Activated naive CD8-positive, alpha-beta T cell treated with anti-CD3 and anti-CD28 coated beads, Interleukin-2, amount 10 ng/mL, durations not matched to agents 7 days and 5 days (primary cell): ENCODE results near the gene IL4R. TPM values are rescaled to one million over a fixed set of nuclear protein-coding genes. Genes with fewer than 3 reads are reported as not detected.
"Not testable (repeated sequence)": the region's sequence is repeated elsewhere in the genome, so short reads cannot be mapped to it uniquely, and the experiment has no call there.

ENCODE experiments used
- ATAC-seq: fragments of 150-1000 bp; cut with Tn5 transposase; one replicate; pipeline ENCODE4 v1.10.0; 2021; ENCODE audit warnings: low read depth, moderate library complexity
- POLR2A ChIA-PET: fragments of 350-600 bp; sonication (Branson Sonifier 250); formaldehyde crosslinking; loops from one replicate; lab custom pipeline; 2021; ENCODE audit warnings: antibody characterized with exemption; lab: Charles Lee
- DNase-seq: peaks from one replicate; pipeline ENCODE4 v3.0.0; 2021
- H3K27ac Mint-ChIP-seq: one replicate; pipeline ENCODE4 v1.8.0; 2022; ENCODE audit warnings: mild to moderate bottlenecking, mixed read lengths
- H3K27me3 Mint-ChIP-seq: one replicate; pipeline ENCODE4 v1.8.0; 2022; ENCODE audit warnings: mild to moderate bottlenecking, moderate library complexity, mixed read lengths
- H3K36me3 Mint-ChIP-seq: one replicate; pipeline ENCODE4 v1.8.0; 2021; ENCODE audit warnings: mild to moderate bottlenecking, mixed read lengths
- H3K4me1 Mint-ChIP-seq: one replicate; pipeline ENCODE4 v1.8.0; 2021; ENCODE audit warnings: mixed read lengths
- H3K4me3 Mint-ChIP-seq: one replicate; pipeline ENCODE4 v1.8.0; 2022; ENCODE audit warnings: mild to moderate bottlenecking, moderate library complexity, mixed read lengths
- H3K9me3 Mint-ChIP-seq: one replicate; pipeline ENCODE4 v1.8.0; 2021; ENCODE audit warnings: mixed read lengths
- total RNA-seq, 2 experiments: library from RNA; stranded (reverse); gene quantifications; one replicate each; pipeline ENCODE4 v1.2.3, GENCODE V29; 2021

The IL4R gene
- total RNA-seq, 2 experiments from 2014 or later = 215 TPM

DNA sequence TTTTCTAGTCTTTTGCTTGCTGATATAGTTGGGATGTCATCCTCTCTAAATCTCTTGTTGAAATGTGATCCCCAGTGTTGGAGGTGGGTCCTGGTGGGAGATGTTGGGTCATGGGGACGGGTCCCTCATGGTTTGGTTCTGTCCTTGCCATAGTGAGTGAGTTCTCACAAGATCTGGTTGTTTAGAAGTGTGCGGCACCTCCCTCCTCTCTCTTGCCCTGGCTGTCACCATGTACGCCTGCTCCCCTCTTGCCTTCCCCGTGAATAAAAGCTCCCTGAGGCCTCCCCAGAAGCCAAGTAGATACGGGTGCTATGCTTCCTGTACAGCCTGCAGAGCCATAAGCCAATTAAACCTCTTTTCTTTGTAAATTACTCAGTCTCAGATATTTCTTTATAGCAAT is 15.2 kb downstream of the IL4R start:
- POLR2A ChIA-PET = interaction anchor here (1.1 to 3.2 kb wide), 2 partner anchors 94 to 102 kb away, joined by 3 to 11 read pairs; no protein-coding TSS in a partner anchor
- peaks cover 58% of the 10 kb centered on the region for H3K36me3 Mint-ChIP-seq
- H3K27me3 Mint-ChIP-seq = no peaks in the 10 kb centered on the region
- no peak for DNase-seq
- peaks cover 60% of the 10 kb centered on the region for H3K4me1 Mint-ChIP-seq
- H3K4me3 Mint-ChIP-seq = peak overlapping the region; percentile 21
- H3K9me3 Mint-ChIP-seq = no peaks in the 10 kb centered on the region
- no peak for ATAC-seq
- H3K27ac Mint-ChIP-seq = peak overlapping the region; percentile 55

DNA sequence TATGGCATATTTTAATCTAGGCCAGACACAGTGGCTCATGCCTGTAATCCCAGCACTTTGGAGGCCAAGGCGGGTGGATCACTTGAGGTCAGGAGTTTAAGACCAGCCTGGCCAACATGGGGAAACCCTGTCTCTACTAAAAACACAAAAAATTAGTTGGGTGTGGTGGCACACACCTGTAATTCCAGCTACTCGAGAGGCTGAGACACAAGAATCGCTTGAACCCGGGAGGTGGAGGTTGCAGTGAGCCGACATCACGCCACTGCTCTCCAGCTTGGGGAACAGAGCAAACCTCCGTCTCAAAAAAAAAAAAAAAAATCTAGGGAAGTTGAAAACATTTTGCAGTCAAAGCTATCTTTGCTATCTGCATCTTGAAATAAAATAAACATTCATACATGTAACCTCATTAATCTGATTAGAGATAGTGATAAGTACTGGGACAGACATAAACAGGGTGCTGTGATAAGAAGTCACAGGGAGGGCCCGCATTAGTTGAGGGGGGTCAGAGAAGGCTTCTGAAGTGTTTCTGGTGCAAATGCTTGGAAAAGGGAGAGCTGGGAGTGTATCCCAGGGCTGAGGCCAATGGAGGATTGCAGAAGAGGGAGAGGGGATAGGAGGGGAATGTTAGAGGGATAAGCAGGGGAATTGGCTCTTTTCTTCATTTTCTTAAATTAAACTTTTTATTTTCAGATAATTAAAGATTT is 15.8 kb downstream of the IL4R start:
- not testable (repeated sequence) for H3K9me3 Mint-ChIP-seq, H3K4me3 Mint-ChIP-seq, H3K27me3 Mint-ChIP-seq, DNase-seq, ATAC-seq
- POLR2A ChIA-PET = interaction anchor here (0.6 to 3.2 kb wide), 3 partner anchors 55 to 103 kb away, joined by 3 to 11 read pairs (median 3); no protein-coding TSS in a partner anchor
- peaks cover 60% of the 10 kb centered on the region for H3K36me3 Mint-ChIP-seq
- peak overlapping the region; percentile 35 for H3K27ac Mint-ChIP-seq
- H3K4me1 Mint-ChIP-seq = peaks cover 61% of the 10 kb centered on the region

DNA sequence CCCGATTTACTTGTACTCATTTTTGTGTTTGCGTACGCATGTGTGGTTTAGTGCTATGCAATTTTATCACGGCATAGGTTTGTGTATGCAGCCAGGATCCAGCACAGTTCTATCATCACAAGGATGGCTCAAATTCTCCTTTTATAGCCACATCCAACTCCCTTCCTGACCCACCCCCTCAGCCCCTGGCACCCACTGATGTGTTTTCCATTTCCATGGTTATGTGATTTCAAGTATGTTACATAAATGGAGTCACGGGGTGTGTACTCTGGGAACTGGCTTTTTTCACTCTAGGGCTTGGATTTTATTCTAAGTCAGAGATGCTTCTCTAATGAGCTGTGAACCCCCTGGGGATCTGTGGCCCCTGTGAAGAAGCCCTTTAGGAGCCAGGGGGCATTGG is 16.8 kb downstream of the IL4R start:
- peaks cover 67% of the 10 kb centered on the region for H3K36me3 Mint-ChIP-seq
- H3K4me3 Mint-ChIP-seq = no peak overlapping the region
- H3K4me1 Mint-ChIP-seq = peaks cover 59% of the 10 kb centered on the region
- DNase-seq (no peak), ATAC-seq (no peak)
- H3K9me3 Mint-ChIP-seq = no peaks in the 10 kb centered on the region
- POLR2A ChIA-PET = interaction anchor here (1.3 kb wide), 1 partner anchor 9 kb away, joined by 3 read pairs; no protein-coding TSS in a partner anchor
- H3K27me3 Mint-ChIP-seq = no peaks in the 10 kb centered on the region
- no peak overlapping the region for H3K27ac Mint-ChIP-seq

DNA sequence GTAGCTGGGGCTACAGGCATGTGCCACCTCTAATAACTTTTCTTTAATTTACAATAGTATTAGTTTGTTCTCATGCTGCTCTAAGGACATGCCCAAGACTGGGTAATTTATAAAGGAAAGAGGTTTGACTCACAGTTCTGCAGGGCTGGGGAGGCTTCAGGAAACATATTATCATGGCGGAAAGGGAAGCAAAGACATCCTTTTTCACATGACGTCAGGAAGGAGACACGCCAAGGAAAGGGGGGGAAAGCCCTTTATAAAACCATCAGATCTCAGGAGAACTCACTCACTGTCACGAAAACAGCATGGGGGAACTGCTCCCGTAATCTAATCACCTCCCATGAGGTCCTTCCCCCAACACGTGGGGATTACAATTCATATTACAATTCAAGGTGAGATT is 18.3 kb downstream of the IL4R start:
- POLR2A ChIA-PET = interaction anchor here (1.3 kb wide), 1 partner anchor 8 kb away, joined by 3 read pairs; no protein-coding TSS in a partner anchor
- Mint-ChIP-seq H3K9me3 (no peaks in the 10 kb centered on the region), H3K36me3 (peaks cover 72% of the 10 kb centered on the region), H3K4me1 (peaks cover 55% of the 10 kb centered on the region), H3K27ac (no peak overlapping the region), H3K27me3 (no peaks in the 10 kb centered on the region), H3K4me3 (no peak overlapping the region)
- no peak for DNase-seq
- ATAC-seq = no peak

DNA sequence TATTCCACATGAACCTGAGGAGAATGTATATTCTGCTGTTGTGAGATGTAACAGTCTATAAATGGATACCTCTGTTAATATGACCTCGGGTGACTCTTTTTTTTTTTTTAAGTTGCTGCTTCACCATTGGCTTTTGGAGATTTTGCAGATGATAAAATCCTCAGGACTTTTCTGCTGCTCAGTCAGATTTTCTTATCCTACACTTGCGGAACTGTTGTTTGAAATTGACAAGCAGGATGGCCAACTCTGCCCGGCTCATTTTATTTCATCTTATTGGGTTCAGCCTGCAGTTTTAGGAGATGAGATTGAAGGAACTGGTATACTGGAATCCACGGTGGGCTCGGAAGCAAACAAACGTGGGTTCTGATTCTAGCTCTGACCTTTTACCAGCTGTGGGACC is 19.3 kb downstream of the IL4R start:
- no peak overlapping the region for H3K4me3 Mint-ChIP-seq
- peaks cover 49% of the 10 kb centered on the region for H3K4me1 Mint-ChIP-seq
- H3K27ac Mint-ChIP-seq = no peak overlapping the region
- no peaks in the 10 kb centered on the region for H3K27me3 Mint-ChIP-seq
- no peaks in the 10 kb centered on the region for H3K9me3 Mint-ChIP-seq
- POLR2A ChIA-PET = no interaction called here
- ATAC-seq = no peak
- DNase-seq = no peak
- H3K36me3 Mint-ChIP-seq = peaks cover 71% of the 10 kb centered on the region

DNA sequence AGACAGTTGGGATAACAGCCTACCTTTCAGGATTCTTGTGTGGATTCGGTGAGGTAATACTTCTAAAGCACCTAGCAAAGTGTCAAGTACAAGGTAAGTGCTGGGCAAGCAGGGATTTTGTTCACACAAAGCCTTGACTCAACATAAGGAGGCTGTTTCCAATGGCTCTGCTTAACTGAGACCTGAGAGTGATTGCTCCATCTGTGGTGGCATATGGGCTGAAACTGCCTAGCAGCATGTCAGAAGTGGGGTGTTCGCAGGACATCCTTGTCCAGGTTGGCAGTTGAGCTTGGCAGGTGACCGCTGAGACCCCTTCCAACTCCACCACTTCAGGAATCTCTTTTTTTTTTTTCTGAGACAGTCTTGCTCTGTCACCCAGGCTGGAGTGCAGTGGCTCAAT is 19.8 kb downstream of the IL4R start:
- H3K4me1 Mint-ChIP-seq = peaks cover 51% of the 10 kb centered on the region
- ATAC-seq = no peak
- H3K4me3 Mint-ChIP-seq = no peak overlapping the region
- no peaks in the 10 kb centered on the region for H3K9me3 Mint-ChIP-seq
- peaks cover 74% of the 10 kb centered on the region for H3K36me3 Mint-ChIP-seq
- no peaks in the 10 kb centered on the region for H3K27me3 Mint-ChIP-seq
- no peak overlapping the region for H3K27ac Mint-ChIP-seq
- POLR2A ChIA-PET = interaction anchor here (0.9 kb wide), 1 partner anchor 18 kb away, joined by 3 read pairs; no protein-coding TSS in a partner anchor
- no peak for DNase-seq

DNA sequence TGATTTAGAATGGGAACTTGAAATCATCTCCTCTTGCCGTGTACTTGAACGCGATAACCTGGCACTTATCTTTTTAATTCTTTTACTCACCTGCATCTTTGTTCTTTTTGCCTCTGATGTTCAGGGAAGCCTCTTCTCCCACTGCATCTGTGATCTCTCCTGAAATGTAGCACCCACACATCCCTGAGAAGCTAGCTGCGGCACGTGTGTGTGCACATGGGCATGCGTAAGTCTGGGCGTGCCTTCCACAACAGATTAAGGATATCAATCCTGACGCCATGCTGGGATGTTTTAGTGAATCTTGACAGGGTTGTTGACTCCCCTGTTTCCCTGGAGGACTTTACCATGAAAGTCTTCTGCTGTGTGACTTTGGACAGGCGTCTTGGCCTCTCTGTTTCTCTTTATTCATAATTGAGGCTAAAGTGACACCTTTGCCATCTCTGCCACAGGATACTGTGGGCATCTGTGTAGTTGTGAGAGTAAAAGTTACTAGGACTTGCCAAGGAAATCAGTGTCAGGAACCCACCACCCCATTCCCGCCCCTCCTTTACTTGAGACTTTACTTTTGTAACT is 20.5 kb downstream of the IL4R start:
- no peak overlapping the region for H3K4me3 Mint-ChIP-seq
- H3K36me3 Mint-ChIP-seq = peaks cover 74% of the 10 kb centered on the region
- no peak overlapping the region for H3K27ac Mint-ChIP-seq
- no peaks in the 10 kb centered on the region for H3K27me3 Mint-ChIP-seq
- DNase-seq (no peak), ATAC-seq (no peak)
- H3K9me3 Mint-ChIP-seq = no peaks in the 10 kb centered on the region
- POLR2A ChIA-PET = interaction anchor here (0.9 kb wide), 1 partner anchor 18 kb away, joined by 3 read pairs; no protein-coding TSS in a partner anchor
- peaks cover 44% of the 10 kb centered on the region for H3K4me1 Mint-ChIP-seq

DNA sequence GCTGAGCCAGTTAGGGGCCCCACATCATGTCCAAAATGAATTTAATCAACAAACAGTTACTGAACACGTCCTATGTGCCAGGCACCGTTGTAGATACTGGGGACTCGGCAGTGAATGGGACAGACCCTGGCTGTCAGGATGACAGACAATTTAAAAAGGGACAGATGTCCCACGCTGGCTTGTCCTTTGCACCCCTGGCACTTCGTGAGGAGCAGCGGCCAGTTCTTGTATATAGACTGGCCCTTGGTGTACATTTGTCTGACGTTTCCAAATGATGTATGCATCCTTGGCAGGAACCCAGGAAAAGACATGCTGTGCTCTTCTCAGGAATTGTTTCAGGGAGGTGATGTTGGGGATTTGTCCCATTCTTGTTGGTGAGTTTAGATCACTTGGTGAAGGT is 21.1 kb downstream of the IL4R start:
- Mint-ChIP-seq H3K9me3 (no peaks in the 10 kb centered on the region), H3K4me3 (no peak overlapping the region), H3K36me3 (peaks cover 73% of the 10 kb centered on the region), H3K27me3 (no peaks in the 10 kb centered on the region), H3K4me1 (peaks cover 41% of the 10 kb centered on the region), H3K27ac (no peak overlapping the region)
- POLR2A ChIA-PET = no interaction called here
- no peak for ATAC-seq
- no peak for DNase-seq

DNA sequence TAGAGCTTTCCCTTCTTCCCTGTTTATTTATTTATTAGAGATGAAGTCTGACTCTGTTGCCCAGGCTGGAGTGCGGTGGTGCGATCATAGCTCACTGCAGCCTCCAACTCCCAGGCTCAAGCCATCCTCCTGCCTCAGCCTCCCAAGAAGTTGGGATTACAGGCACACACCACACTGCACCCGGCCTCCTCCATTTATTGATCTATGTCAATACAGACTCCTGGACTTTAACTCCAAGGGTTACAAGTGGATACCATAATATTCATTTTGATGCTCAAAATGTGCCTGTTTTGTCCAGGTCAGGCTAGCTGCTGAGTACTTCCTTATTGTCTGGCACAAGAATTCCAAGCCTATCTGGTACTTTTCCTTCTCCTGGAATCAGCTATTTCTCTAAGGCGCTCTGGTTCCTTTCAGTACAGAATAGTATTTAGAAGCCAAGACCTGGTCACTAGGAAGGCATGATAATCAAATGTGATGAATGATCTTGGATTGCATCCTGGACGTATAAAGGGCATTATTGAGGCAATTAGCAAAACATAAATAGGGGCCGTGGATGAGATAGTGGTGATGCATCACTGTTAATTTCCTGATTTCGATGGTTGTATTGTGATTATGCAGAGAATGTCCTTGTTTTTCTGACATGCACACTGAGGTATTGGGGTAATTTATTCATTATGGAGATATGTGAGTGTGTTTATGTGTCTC is 21.7 kb downstream of the IL4R start:
- peaks cover 71% of the 10 kb centered on the region for H3K36me3 Mint-ChIP-seq
- ATAC-seq = no peak
- no peak overlapping the region for H3K4me3 Mint-ChIP-seq
- POLR2A ChIA-PET = no interaction called here
- no peaks in the 10 kb centered on the region for H3K27me3 Mint-ChIP-seq
- DNase-seq = no peak
- H3K27ac Mint-ChIP-seq = peak overlapping the region; percentile 18
- no peaks in the 10 kb centered on the region for H3K9me3 Mint-ChIP-seq
- H3K4me1 Mint-ChIP-seq = peaks cover 39% of the 10 kb centered on the region

DNA sequence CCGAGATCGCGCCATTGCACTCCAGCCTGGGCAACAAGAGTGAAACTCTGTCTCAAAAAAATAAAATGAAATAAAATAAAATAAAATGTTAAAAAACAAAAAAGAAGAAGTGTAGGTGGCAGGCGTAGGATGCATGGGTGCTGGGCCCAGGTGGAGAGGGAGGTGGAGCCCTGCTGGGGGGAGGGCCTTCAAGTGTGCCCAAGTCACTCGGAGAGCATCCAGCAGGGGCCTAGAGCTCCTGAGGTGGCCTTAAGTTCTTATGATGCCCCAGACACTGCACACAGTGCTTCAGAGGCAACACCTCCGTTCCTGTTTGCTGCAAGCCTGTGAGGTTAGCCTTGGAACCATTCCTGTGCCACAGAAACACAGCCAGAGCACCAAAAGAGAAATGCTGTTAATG is 23.2 kb downstream of the IL4R start:
- Mint-ChIP-seq H3K9me3 (no peaks in the 10 kb centered on the region), H3K27me3 (no peaks in the 10 kb centered on the region), H3K4me3 (no peak overlapping the region), H3K27ac (no peak overlapping the region), H3K36me3 (peaks cover 76% of the 10 kb centered on the region), H3K4me1 (peaks cover 44% of the 10 kb centered on the region)
- POLR2A ChIA-PET = interaction anchor here (0.6 kb wide), 1 partner anchor 167 kb away, joined by 3 read pairs; no protein-coding TSS in a partner anchor
- DNase-seq = no peak
- ATAC-seq = no peak

DNA sequence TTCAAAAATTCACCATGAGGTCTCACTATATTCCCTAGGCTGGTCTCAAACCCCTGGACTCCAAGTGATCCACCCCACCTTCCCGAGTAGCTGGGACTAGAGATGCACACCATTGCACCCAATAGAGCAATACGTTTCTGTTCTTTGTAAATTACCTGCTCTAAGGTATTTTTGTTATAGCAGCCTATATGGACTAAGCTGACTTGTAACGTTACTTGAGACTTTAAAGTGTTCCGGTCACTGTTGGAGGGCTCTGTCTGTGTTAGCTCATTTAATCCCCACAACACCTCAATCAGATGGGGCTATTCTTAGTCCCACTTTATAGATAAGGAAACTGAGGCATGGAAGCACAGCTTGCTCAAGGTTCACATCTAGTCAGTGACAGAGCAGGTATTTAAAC is 25.4 kb downstream of the IL4R start:
- ATAC-seq (no peak), DNase-seq (no peak)
- H3K4me1 Mint-ChIP-seq = peaks cover 32% of the 10 kb centered on the region
- no peaks in the 10 kb centered on the region for H3K27me3 Mint-ChIP-seq
- H3K36me3 Mint-ChIP-seq = peaks cover 75% of the 10 kb centered on the region
- POLR2A ChIA-PET = interaction anchor here (1.1 kb wide), 1 partner anchor 20 kb away, joined by 4 read pairs; no protein-coding TSS in a partner anchor
- H3K27ac Mint-ChIP-seq = no peak overlapping the region
- H3K9me3 Mint-ChIP-seq = no peaks in the 10 kb centered on the region
- no peak overlapping the region for H3K4me3 Mint-ChIP-seq

DNA sequence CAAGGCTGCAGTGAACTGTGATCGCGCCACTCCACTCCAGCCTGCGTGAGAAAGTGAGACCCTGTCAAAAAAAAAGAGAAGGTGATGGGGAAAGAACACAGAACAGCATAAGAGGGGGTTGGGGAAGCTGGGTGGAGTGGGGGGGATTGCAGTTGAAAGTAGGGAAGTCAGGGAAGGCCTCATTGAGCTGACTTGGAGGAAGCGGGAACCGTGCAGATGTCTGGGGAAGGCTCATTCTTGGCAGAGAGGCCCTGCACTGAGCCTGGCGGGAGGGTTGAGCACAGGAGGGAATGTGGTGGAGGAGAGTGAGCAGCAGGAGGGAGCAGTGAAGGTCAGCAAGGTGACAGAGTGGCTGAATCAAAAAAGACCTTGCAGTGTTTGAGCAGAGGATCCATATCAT is 26.9 kb downstream of the IL4R start:
- H3K36me3 Mint-ChIP-seq = peaks cover 65% of the 10 kb centered on the region
- peaks cover 24% of the 10 kb centered on the region for H3K4me1 Mint-ChIP-seq
- no peaks in the 10 kb centered on the region for H3K9me3 Mint-ChIP-seq
- H3K27ac Mint-ChIP-seq = peak overlapping the region; percentile 4
- no peak overlapping the region for H3K4me3 Mint-ChIP-seq
- H3K27me3 Mint-ChIP-seq = no peaks in the 10 kb centered on the region
- no peak for ATAC-seq
- POLR2A ChIA-PET = no interaction called here
- no peak for DNase-seq

DNA sequence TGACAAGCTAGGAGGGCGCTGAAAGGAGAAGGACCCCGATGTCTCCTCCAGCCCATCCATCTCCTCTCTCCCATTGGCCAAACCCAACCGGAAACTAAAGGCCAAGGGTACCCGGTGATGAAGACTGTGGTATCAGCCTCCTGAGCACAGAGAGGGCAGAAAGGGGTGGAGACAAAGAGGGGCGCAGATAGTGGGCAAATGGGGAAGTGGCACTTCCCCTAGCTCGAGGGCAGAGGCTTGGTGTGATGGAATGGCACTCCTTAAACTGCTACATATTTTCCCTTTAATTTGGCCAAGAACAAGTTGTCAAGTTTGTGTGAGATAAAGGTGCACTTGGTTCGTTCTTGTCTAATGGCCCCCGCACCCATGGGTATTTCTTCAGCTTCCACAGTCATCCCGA is 27.8 kb downstream of the IL4R start:
- DNase-seq (no peak), ATAC-seq (no peak)
- Mint-ChIP-seq H3K27me3 (no peaks in the 10 kb centered on the region), H3K4me3 (no peak overlapping the region), H3K36me3 (peaks cover 61% of the 10 kb centered on the region), H3K9me3 (no peaks in the 10 kb centered on the region), H3K27ac (no peak overlapping the region), H3K4me1 (peaks cover 15% of the 10 kb centered on the region)
- POLR2A ChIA-PET = interaction anchor here (1.0 kb wide), 1 partner anchor 14 kb away, joined by 4 read pairs; no protein-coding TSS in a partner anchor
